Smooth muscle cell (in vitro differentiated cells): ENCODE measurements around the gene NPL. TPM values are rescaled to one million over a fixed set of nuclear protein-coding genes. Genes with fewer than 3 reads are reported as not detected.

Experiments
- DNase-seq: peaks from one replicate; lab custom pipeline; 2025; ENCODE audit not compliant: unreplicated experiment; lab: John Stamatoyannopoulos, UW
- H2AFZ ChIP-seq: fragments of 200-600 bp; sonication (generic); 2 replicates; pipeline ENCODE4 v1.6.0; 2016; ENCODE audit warnings: antibody characterized with exemption, low read depth, mild to moderate bottlenecking
- H3F3A ChIP-seq: fragments of 200-600 bp; sonication (generic); 2 replicates; pipeline ENCODE4 v1.6.0; 2017; ENCODE audit warnings: antibody characterized with exemption, low read depth
- H3K27ac ChIP-seq: fragments of 200-600 bp; sonication (generic); 2 replicates; pipeline ENCODE4 v1.5.1; 2016; ENCODE audit warnings: low read depth, mild to moderate bottlenecking
- H3K27me3 ChIP-seq: fragments of 200-600 bp; sonication (generic); 2 replicates; pipeline ENCODE4 v1.6.1; 2016; ENCODE audit warnings: low read depth, mild to moderate bottlenecking
- H3K36me3 ChIP-seq: fragments of 200-600 bp; sonication (generic); 2 replicates; pipeline ENCODE4 v1.5.1; 2016; ENCODE audit warnings: low read depth
- H3K4me1 ChIP-seq: fragments of 200-600 bp; sonication (generic); 2 replicates; pipeline ENCODE4 v1.5.1; 2016; ENCODE audit warnings: low read depth
- H3K4me2 ChIP-seq: fragments of 200-600 bp; sonication (generic); 2 replicates; pipeline ENCODE4 v1.6.0; 2016; ENCODE audit warnings: mild to moderate bottlenecking
- H3K4me3 ChIP-seq: fragments of 200-600 bp; sonication (generic); 2 replicates; pipeline ENCODE4 v1.5.1; 2016; ENCODE audit warnings: mild to moderate bottlenecking
- H3K79me2 ChIP-seq: fragments of 200-600 bp; sonication (generic); 2 replicates; pipeline ENCODE4 v1.6.0; 2016; ENCODE audit warnings: low read depth, mild to moderate bottlenecking
- H3K9ac ChIP-seq: fragments of 200-600 bp; sonication (generic); 2 replicates; pipeline ENCODE4 v1.6.0; 2016; ENCODE audit warnings: low read depth
- H3K9me3 ChIP-seq: fragments of 200-600 bp; sonication (generic); replicated peaks from 2 replicates; pipeline ENCODE4 v1.5.1; 2016; ENCODE audit warnings: low read depth
- H4K20me1 ChIP-seq: fragments of 200-600 bp; sonication (generic); 2 replicates; pipeline ENCODE4 v1.6.0; 2016; ENCODE audit warnings: low read depth
- WGBS: methylation state at CpG from one replicate; pipeline ENCODE4 v1.1.7; 2016; ENCODE audit warnings: low lambda C conversion rate; 5-methylcytosine and 5-hydroxymethylcytosine counted together
- polyA plus RNA-seq: library from polyadenylated mRNA; unstranded; fragments of >200 nt; fragmentation: Nextera tagmentation; extraction: Ambion mirVana; gene quantifications from 2 replicates; pipeline ENCODE4 v1.2.1, GENCODE V29; 2016
- total RNA-seq: library from RNA; depleted of rRNA; stranded (reverse); fragments of >200 nt; gene quantifications from 2 replicates; pipeline ENCODE4 v1.2.3, GENCODE V29; 2014
- TF ChIP-seq, protein P1 (sequence below): fragments of 200-600 bp; sonication (generic); IDR thresholded peaks from 2 replicates; pipeline ENCODE4 v1.5.1; 2017; ENCODE audit warnings: borderline replicate concordance, mild to moderate bottlenecking, antibody characterized with exemption; ENCODE audit not compliant: insufficient read depth, poor library complexity, severe bottlenecking

NPL gene
- total and polyA plus RNA-seq, 2 experiments from 2014 or later, result 1.3 to 1.4 TPM

GRCh38 chr1:182835806-182836205 is 46.2 kb downstream of the NPL start:
- no peaks in the 10 kb centered on the region for H3K27me3 ChIP-seq
- 87% methylated on average over 10 of the region's 10 CpGs for WGBS
- no peak overlapping the region for H3K4me3 ChIP-seq
- no peak overlapping the region for H2AFZ ChIP-seq
- no peak overlapping the region for H3K4me2 ChIP-seq
- no peaks in the 10 kb centered on the region for H3K36me3 ChIP-seq
- H3K27ac ChIP-seq, result no peak overlapping the region
- TF ChIP-seq, protein P1, sequence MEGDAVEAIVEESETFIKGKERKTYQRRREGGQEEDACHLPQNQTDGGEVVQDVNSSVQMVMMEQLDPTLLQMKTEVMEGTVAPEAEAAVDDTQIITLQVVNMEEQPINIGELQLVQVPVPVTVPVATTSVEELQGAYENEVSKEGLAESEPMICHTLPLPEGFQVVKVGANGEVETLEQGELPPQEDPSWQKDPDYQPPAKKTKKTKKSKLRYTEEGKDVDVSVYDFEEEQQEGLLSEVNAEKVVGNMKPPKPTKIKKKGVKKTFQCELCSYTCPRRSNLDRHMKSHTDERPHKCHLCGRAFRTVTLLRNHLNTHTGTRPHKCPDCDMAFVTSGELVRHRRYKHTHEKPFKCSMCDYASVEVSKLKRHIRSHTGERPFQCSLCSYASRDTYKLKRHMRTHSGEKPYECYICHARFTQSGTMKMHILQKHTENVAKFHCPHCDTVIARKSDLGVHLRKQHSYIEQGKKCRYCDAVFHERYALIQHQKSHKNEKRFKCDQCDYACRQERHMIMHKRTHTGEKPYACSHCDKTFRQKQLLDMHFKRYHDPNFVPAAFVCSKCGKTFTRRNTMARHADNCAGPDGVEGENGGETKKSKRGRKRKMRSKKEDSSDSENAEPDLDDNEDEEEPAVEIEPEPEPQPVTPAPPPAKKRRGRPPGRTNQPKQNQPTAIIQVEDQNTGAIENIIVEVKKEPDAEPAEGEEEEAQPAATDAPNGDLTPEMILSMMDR, result no peak
- H4K20me1 ChIP-seq, result peaks cover 16% of the 10 kb centered on the region
- no peak for DNase-seq
- H3F3A ChIP-seq, result peaks cover 13% of the 10 kb centered on the region
- H3K9me3 ChIP-seq, result no peaks in the 10 kb centered on the region
- H3K79me2 ChIP-seq, result peaks cover 12% of the 10 kb centered on the region
- H3K4me1 ChIP-seq, result no peaks in the 10 kb centered on the region
- no peak overlapping the region for H3K9ac ChIP-seq

- Histone ChIP-seq H4K20me1 (peaks cover 52% of the 10 kb centered on the region), H3K4me1 (peaks cover 15% of the 10 kb centered on the region), H2AFZ (peak within 1 kb of the TSS; percentile 42), H3K27ac (peak within 1 kb of the TSS; percentile 98), H3K9ac (peak within 1 kb of the TSS; percentile 95), H3K36me3 (no peaks in the 10 kb centered on the region), H3F3A (peaks cover 13% of the 10 kb centered on the region), H3K4me2 (peak within 1 kb of the TSS; percentile 96), H3K9me3 (no peaks in the 10 kb centered on the region), H3K79me2 (peaks cover 48% of the 10 kb centered on the region), H3K4me3 (peak within 1 kb of the TSS; percentile 98), H3K27me3 (no peaks in the 10 kb centered on the region)
- peak; percentile 95 for DNase-seq
- WGBS, result 1% methylated on average over 82 of the region's 92 CpGs
- TF ChIP-seq, protein P1, result no peak
Measured at GRCh38 chr1:182839209-182840066, 49.9 kb downstream of the NPL start, which contains the start of gene DHX9. DHX9 (plus strand) TSS chr1:182839347; CDS start chr1:182842567, 3,220 bp downstream.

- Histone ChIP-seq H3K9me3 (no peaks in the 10 kb centered on the region), H3K4me1 (peaks cover 20% of the 10 kb centered on the region), H3K4me2 (peak overlapping the region; percentile 96), H3K4me3 (peak overlapping the region; percentile 98), H3K9ac (peak overlapping the region; percentile 95), H3F3A (peaks cover 13% of the 10 kb centered on the region), H2AFZ (no peak overlapping the region), H3K79me2 (peaks cover 68% of the 10 kb centered on the region), H4K20me1 (peaks cover 72% of the 10 kb centered on the region), H3K36me3 (no peaks in the 10 kb centered on the region), H3K27ac (peak overlapping the region; percentile 98), H3K27me3 (no peaks in the 10 kb centered on the region)
- WGBS, result 26% methylated on average over 10 of the region's 10 CpGs
- TF ChIP-seq, protein P1, result no peak
- DNase-seq, result no peak
Measured at GRCh38 chr1:182841368-182841988, 51.9 kb downstream of the NPL start.
